Non-pigmented ciliary epithelial cell (primary cell): ENCODE measurements around the gene OR8I2.
"Not testable (repeated sequence)": the region's sequence is repeated elsewhere in the genome, so short reads cannot be mapped to it uniquely, and the experiment has no call there.

ENCODE experiments used
- DNase-seq: peaks from one replicate; pipeline ENCODE4 v3.0.0-alpha.2; 2010; ENCODE audit warnings: low read depth

Gene OR8I2

GRCh38 chr11:56093008-56093407 lies at the start of gene OR8I2:
TSS of gene OR8I2 (plus strand) at chr11:56093308. CDS start at chr11:56093308, 0 bp downstream.
- no peak for DNase-seq

- DNase-seq, result no peak
These were observed 47.6 kb upstream of the OR8I2 start for GRCh38 chr11:56045538-56045937.

- no peak for DNase-seq
These were observed 44.6 kb upstream of the OR8I2 start for GRCh38 chr11:56048480-56048879.

GRCh38 chr11:56049487-56049886 lies 43.6 kb upstream of the OR8I2 start:
- DNase-seq, result no peak

GRCh38 chr11:56056366-56056765 lies 36.7 kb upstream of the OR8I2 start:
- not testable (repeated sequence) for DNase-seq

GRCh38 chr11:56057661-56058237 lies 35.4 kb upstream of the OR8I2 start:
- not testable (repeated sequence) for DNase-seq

- not testable (repeated sequence) for DNase-seq
These were observed 34.8 kb upstream of the OR8I2 start for GRCh38 chr11:56058260-56058780.

- DNase-seq, result no peak
These were observed 26.1 kb upstream of the OR8I2 start for GRCh38 chr11:56066980-56067379.

- DNase-seq, result no peak
These were observed 3.4 kb upstream of the OR8I2 start for GRCh38 chr11:56089697-56090096.

- DNase-seq, result no peak
These were observed 10.2 kb downstream of the OR8I2 start, which contains the start of gene OR8H2 for GRCh38 chr11:56103210-56103737. TSS of gene OR8H2 (plus strand) at chr11:56103687. CDS start at chr11:56105043, 1,356 bp downstream.

- DNase-seq, result no peak
These were observed 29.0 kb downstream of the OR8I2 start, which contains the start of gene OR8H3 for GRCh38 chr11:56122073-56122472. TSS of gene OR8H3 (plus strand) at chr11:56122373. CDS start at chr11:56122373, 0 bp downstream.

GRCh38 chr11:56140151-56140661 lies 47.1 kb downstream of the OR8I2 start, which contains the start of gene OR8J3:
TSS of gene OR8J3 (minus strand) at chr11:56140201. CDS start at chr11:56137718, 2,483 bp downstream.
- DNase-seq, result no peak

- DNase-seq, result not testable (repeated sequence)
These were observed 50.6 kb downstream of the OR8I2 start for GRCh38 chr11:56143681-56144080.
